Suprapubic skin (tissue), 4 donors: ENCODE results near the gene MAP2K2. TPM values are rescaled to one million over a fixed set of nuclear protein-coding genes. Genes with fewer than 3 reads are reported as not detected.

Experiments
- DNase-seq, 2 donors: peaks; one replicate each; pipeline ENCODE4 v3.0.0-alpha.2; 2019; ENCODE audit warnings: low spot score in 2 of 2
- H3K27ac ChIP-seq: fragments of 200-600 bp; sonication (generic); one replicate; pipeline ENCODE4 v1.5.1; 2019
- H3K27me3 ChIP-seq: fragments of 200-600 bp; sonication (generic); one replicate; pipeline ENCODE4 v1.5.1; 2019
- H3K36me3 ChIP-seq: fragments of 200-600 bp; sonication (generic); one replicate; pipeline ENCODE4 v1.5.1; 2019
- H3K4me1 ChIP-seq: fragments of 200-600 bp; sonication (generic); one replicate; pipeline ENCODE4 v1.5.1; 2019
- H3K4me3 ChIP-seq: fragments of 200-600 bp; sonication (generic); one replicate; pipeline ENCODE4 v1.5.1; 2019; ENCODE audit warnings: mild to moderate bottlenecking
- H3K9me3 ChIP-seq: fragments of 200-600 bp; sonication (generic); one replicate; pipeline ENCODE4 v1.5.1; 2019
- CTCF ChIP-seq, 2 donors: fragments of 200-600 bp in 1 of 2; fragments of 450-650 bp in 1 of 2; sonication (generic) in 1 of 2; IDR thresholded peaks; one replicate each; pipeline ENCODE4 v1.5.1; 2016 to 2019; ENCODE audit warnings: antibody characterized with exemption in 2 of 2, mild to moderate bottlenecking in 1 of 2, moderate library complexity in 1 of 2
- EP300 ChIP-seq: sonication (generic); formaldehyde crosslinking; IDR thresholded peaks from one replicate; pipeline ENCODE4 v1.6.1; 2017; ENCODE audit warnings: antibody characterized with exemption
- POLR2A ChIP-seq, 2 donors: fragments of 450-650 bp; IDR thresholded peaks; one replicate each; pipeline ENCODE4 v1.6.1; 2017; ENCODE audit warnings: antibody characterized with exemption in 2 of 2, mild to moderate bottlenecking in 2 of 2, moderate library complexity in 2 of 2
- POLR2AphosphoS5 ChIP-seq, 3 donors: sonication (generic); formaldehyde crosslinking; IDR thresholded peaks; one replicate each; pipeline ENCODE4 v1.6.1; 2017; ENCODE audit warnings: antibody characterized with exemption in 3 of 3
- WGBS: methylation state at CpG from one replicate; pipeline ENCODE4 v1.1.5; 2018; 5-methylcytosine and 5-hydroxymethylcytosine counted together
- total RNA-seq, 4 donors: library from RNA; depleted of rRNA; stranded (reverse); fragments of >200 nt; gene quantifications; one replicate each; pipeline ENCODE4 v1.1.0, GENCODE V29; 2016

Gene MAP2K2
- total RNA-seq, 4 donors from 2014 or later: 88.0 to 103 (median 95.0) TPM

- H3K4me1 ChIP-seq: peaks cover 73% of the 10 kb centered on the region
- TF ChIP-seq POLR2AphosphoS5 (IDR thresholded peaks at IDR 0.05) (peak in 1 of 3 donors; percentile 33), POLR2A (IDR thresholded peaks at IDR 0.05) (no peak)
- WGBS: 48% methylated on average over 5 of the region's 42 CpGs
- DNase-seq: peak; percentile 88 to 91
- peak overlapping the region; percentile 86 for H3K27ac ChIP-seq
- H3K36me3 ChIP-seq: peaks cover 4% of the 10 kb centered on the region
- no peaks in the 10 kb centered on the region for H3K9me3 ChIP-seq
- no peaks in the 10 kb centered on the region for H3K27me3 ChIP-seq
- peak overlapping the region; percentile 99 for H3K4me3 ChIP-seq
Observed at GRCh38 chr19:4059891-4060620, 63.9 kb downstream of the MAP2K2 start.

GRCh38 chr19:4059453-4059871, 64.5 kb downstream of the MAP2K2 start:
- Histone ChIP-seq H3K36me3 (peaks cover 10% of the 10 kb centered on the region), H3K27ac (peak overlapping the region; percentile 86), H3K9me3 (no peaks in the 10 kb centered on the region), H3K4me1 (peaks cover 74% of the 10 kb centered on the region), H3K4me3 (peak overlapping the region; percentile 99), H3K27me3 (no peaks in the 10 kb centered on the region)
- DNase-seq: no peak
- 18% methylated on average over 7 of the region's 19 CpGs for whole genome bisulfite sequencing
- no peak for TF ChIP-seq POLR2A (IDR thresholded peaks at IDR 0.05)
- no peak for TF ChIP-seq CTCF (IDR thresholded peaks at IDR 0.05)
- TF ChIP-seq EP300: no peak
- no peak for TF ChIP-seq POLR2AphosphoS5 (IDR thresholded peaks at IDR 0.05)

- Histone ChIP-seq H3K36me3 (peaks cover 16% of the 10 kb centered on the region), H3K4me3 (peak overlapping the region; percentile 99), H3K27ac (peak overlapping the region; percentile 86), H3K4me1 (peaks cover 75% of the 10 kb centered on the region), H3K27me3 (no peaks in the 10 kb centered on the region), H3K9me3 (no peaks in the 10 kb centered on the region)
- DNase-seq: no peak
- TF ChIP-seq POLR2AphosphoS5 (IDR thresholded peaks at IDR 0.05) (no peak), POLR2A (IDR thresholded peaks at IDR 0.05) (peak in 1 of 2 donors; percentile 1), CTCF (IDR thresholded peaks at IDR 0.05) (peak in 1 of 2 donors; percentile 0)
- 10% methylated on average over 2 of the region's 30 CpGs for WGBS
Observed at GRCh38 chr19:4058693-4059452, 65.0 kb downstream of the MAP2K2 start.

- H3K4me1 ChIP-seq: peaks cover 75% of the 10 kb centered on the region
- H3K27ac ChIP-seq: peak overlapping the region; percentile 86
- H3K4me3 ChIP-seq: peak overlapping the region; percentile 99
- peaks cover 24% of the 10 kb centered on the region for H3K36me3 ChIP-seq
- no peaks in the 10 kb centered on the region for H3K27me3 ChIP-seq
- TF ChIP-seq EP300 (no peak), CTCF (IDR thresholded peaks at IDR 0.05) (peak in 1 of 2 donors; percentile 39), POLR2AphosphoS5 (IDR thresholded peaks at IDR 0.05) (peak in 1 of 3 donors; percentile 93), POLR2A (IDR thresholded peaks at IDR 0.05) (peak in 1 of 2 donors; percentile 29)
- H3K9me3 ChIP-seq: no peaks in the 10 kb centered on the region
- 10% methylated on average over 12 of the region's 22 CpGs for WGBS
- peak; percentile 95 to 96 for DNase-seq
Observed at GRCh38 chr19:4057931-4058692, 65.8 kb downstream of the MAP2K2 start.

- peaks cover 34% of the 10 kb centered on the region for H3K36me3 ChIP-seq
- WGBS: 95% methylated on average over 20 of the region's 20 CpGs
Observed at GRCh38 chr19:4055209-4055552, 68.7 kb downstream of the MAP2K2 start.

More at GRCh38 chr19:4055209-4055552, 68.7 kb downstream of the MAP2K2 start:
- Histone ChIP-seq H3K4me1 (peaks cover 65% of the 10 kb centered on the region), H3K27ac (no peak overlapping the region), H3K27me3 (no peaks in the 10 kb centered on the region), H3K9me3 (no peaks in the 10 kb centered on the region), H3K4me3 (no peak overlapping the region)
- DNase-seq: no peak
- TF ChIP-seq POLR2AphosphoS5 (IDR thresholded peaks at IDR 0.05) (no peak), EP300 (no peak), CTCF (IDR thresholded peaks at IDR 0.05) (no peak), POLR2A (IDR thresholded peaks at IDR 0.05) (no peak)
